ENCODE results near the gene EPHA8.

GRCh38 chr1:22609291-22609690 lies 46.0 kb downstream of the EPHA8 start:
- TF ChIP-seq CTCF (conservative IDR thresholded peaks at IDR 0.05; ENCODE audit: low read depth, low read length) (no peak), RAD21 (IDR thresholded peaks at IDR 0.05; ENCODE audit: low read length) (no peak), POLR2A (IDR thresholded peaks at IDR 0.05; ENCODE audit: low read depth, low read length) (no peak), NFE2L2 (IDR thresholded peaks at IDR 0.05; ENCODE audit: low read depth, low read length) (no peak), SMC3 (IDR thresholded peaks at IDR 0.05; ENCODE audit: low read depth, low read length) (no peak), BHLHE40 (IDR thresholded peaks at IDR 0.05; ENCODE audit: low read depth, low read length) (no peak), USF2 (IDR thresholded peaks at IDR 0.05; ENCODE audit: low read depth, low read length) (no peak), MAZ (IDR thresholded peaks at IDR 0.05; ENCODE audit: borderline replicate concordance, low read depth, low read length) (no peak), RCOR1 (IDR thresholded peaks at IDR 0.05; ENCODE audit: insufficient replicate concordance, low read length) (no peak)
